Prostate gland (tissue), 2 donors: ENCODE data around the gene ATP6V1C2.

Experiments used
- CTCF ChIP-seq, 4 experiments: fragments of 200-600 bp in 2 of 4; fragments of 450-650 bp in 2 of 4; sonication (generic) in 2 of 4; IDR thresholded peaks; 1 replicate in 3 of 4; 2 replicates in 1 of 4; pipeline ENCODE4 v1.5.1; 2016 to 2019; ENCODE audit warnings: antibody characterized with exemption in 4 of 4, mild to moderate bottlenecking in 2 of 4, moderate library complexity in 2 of 4
- POLR2A ChIP-seq: fragments of 450-650 bp; IDR thresholded peaks from one replicate; pipeline ENCODE4 v1.6.1; 2016; ENCODE audit warnings: antibody characterized with exemption, mild to moderate bottlenecking
- POLR2AphosphoS5 ChIP-seq: sonication (generic); formaldehyde crosslinking; IDR thresholded peaks from one replicate; pipeline ENCODE4 v1.6.1; 2017; ENCODE audit warnings: antibody characterized with exemption

- no peak for TF ChIP-seq CTCF (IDR thresholded peaks at IDR 0.05)
- no peak for TF ChIP-seq POLR2AphosphoS5
- TF ChIP-seq POLR2A, result no peak
Measured at GRCh38 chr2:10706033-10706432, 15.4 kb upstream of the ATP6V1C2 start.
